Nephron (organoid): Measurements from ENCODE around the gene RPL36A.

ENCODE experiments used
- H3K27ac Mint-ChIP-seq, 3 experiments: 2 replicates each; pipeline ENCODE4 v1.8.0; 2020; ENCODE audit warnings: mixed read lengths in 3 of 3, mild to moderate bottlenecking in 2 of 3, moderate library complexity in 1 of 3
- H3K27me3 Mint-ChIP-seq: 2 replicates; pipeline ENCODE4 v1.8.0; 2021; ENCODE audit warnings: low read depth, mild to moderate bottlenecking, moderate library complexity, mixed read lengths
- H3K36me3 Mint-ChIP-seq: 2 replicates; pipeline ENCODE4 v1.8.0; 2020; ENCODE audit warnings: low read depth, mixed read lengths
- H3K4me1 Mint-ChIP-seq: 2 replicates; pipeline ENCODE4 v1.8.0; 2020; ENCODE audit warnings: mixed read lengths
- H3K4me3 Mint-ChIP-seq, 3 experiments: 2 replicates each; pipeline ENCODE4 v1.8.0; 2020; ENCODE audit warnings: mild to moderate bottlenecking in 3 of 3, mixed read lengths in 3 of 3, moderate library complexity in 2 of 3
- H3K9me3 Mint-ChIP-seq: 2 replicates; pipeline ENCODE4 v1.8.0; 2020; ENCODE audit warnings: mixed read lengths
- CTCF ChIP-seq, 3 experiments: fragments of 200-600 bp; sonication (generic); IDR thresholded peaks; one replicate each; pipeline ENCODE4 v1.5.0; 2021; ENCODE audit warnings: antibody characterized with exemption in 3 of 3; ENCODE audit not compliant: unreplicated experiment in 3 of 3

RPL36A gene

GRCh38 chrX:101369687-101370086 is 21.1 kb upstream of the RPL36A start:
- Mint-ChIP-seq H3K4me1 (no peaks in the 10 kb centered on the region), H3K27ac (no peak overlapping the region), H3K9me3 (peaks cover 3% of the 10 kb centered on the region), H3K36me3 (no peaks in the 10 kb centered on the region), H3K27me3 (no peaks in the 10 kb centered on the region), H3K4me3 (no peak overlapping the region)
- no peak for TF ChIP-seq CTCF (IDR thresholded peaks at IDR 0.05; ENCODE audit: unreplicated experiment in 3 of 3)

- Mint-ChIP-seq H3K27ac (peak overlapping the region; percentile 8 to 55 (median 11)), H3K27me3 (no peaks in the 10 kb centered on the region), H3K4me3 (no peak overlapping the region), H3K4me1 (no peaks in the 10 kb centered on the region), H3K9me3 (no peaks in the 10 kb centered on the region), H3K36me3 (no peaks in the 10 kb centered on the region)
- TF ChIP-seq CTCF (IDR thresholded peaks at IDR 0.05; ENCODE audit: unreplicated experiment in 3 of 3), result no peak
These were observed 19.8 kb upstream of the RPL36A start for GRCh38 chrX:101370888-101371504.

- no peaks in the 10 kb centered on the region for H3K4me1 Mint-ChIP-seq
- H3K4me3 Mint-ChIP-seq, result no peak overlapping the region
- no peak overlapping the region for H3K27ac Mint-ChIP-seq
- no peak for TF ChIP-seq CTCF (IDR thresholded peaks at IDR 0.05; ENCODE audit: unreplicated experiment in 3 of 3)
- no peaks in the 10 kb centered on the region for H3K36me3 Mint-ChIP-seq
- H3K27me3 Mint-ChIP-seq, result no peaks in the 10 kb centered on the region
- peaks cover 12% of the 10 kb centered on the region for H3K9me3 Mint-ChIP-seq
These were observed 13.3 kb upstream of the RPL36A start for GRCh38 chrX:101377547-101377946.

GRCh38 chrX:101383679-101384205 is 7.1 kb upstream of the RPL36A start:
- Mint-ChIP-seq H3K36me3 (no peaks in the 10 kb centered on the region), H3K9me3 (peaks cover 8% of the 10 kb centered on the region), H3K27me3 (peaks cover 4% of the 10 kb centered on the region), H3K4me3 (no peak overlapping the region), H3K27ac (no peak overlapping the region), H3K4me1 (no peaks in the 10 kb centered on the region)
- no peak for TF ChIP-seq CTCF (IDR thresholded peaks at IDR 0.05; ENCODE audit: unreplicated experiment in 3 of 3)

GRCh38 chrX:101385026-101385684 is 5.7 kb upstream of the RPL36A start:
- H3K9me3 Mint-ChIP-seq, result peaks cover 3% of the 10 kb centered on the region
- H3K27ac Mint-ChIP-seq, result no peak overlapping the region
- H3K36me3 Mint-ChIP-seq, result no peaks in the 10 kb centered on the region
- peaks cover 4% of the 10 kb centered on the region for H3K27me3 Mint-ChIP-seq
- no peak for TF ChIP-seq CTCF (IDR thresholded peaks at IDR 0.05; ENCODE audit: unreplicated experiment in 3 of 3)
- no peak overlapping the region for H3K4me3 Mint-ChIP-seq
- H3K4me1 Mint-ChIP-seq, result no peaks in the 10 kb centered on the region
